ENCODE results near the gene CBFA2T3. TPM values are rescaled to one million over a fixed set of nuclear protein-coding genes. Genes with fewer than 3 reads are reported as not detected.

The CBFA2T3 gene
- total RNA-seq, 6 experiments from 2014 or later = not detected

DNA sequence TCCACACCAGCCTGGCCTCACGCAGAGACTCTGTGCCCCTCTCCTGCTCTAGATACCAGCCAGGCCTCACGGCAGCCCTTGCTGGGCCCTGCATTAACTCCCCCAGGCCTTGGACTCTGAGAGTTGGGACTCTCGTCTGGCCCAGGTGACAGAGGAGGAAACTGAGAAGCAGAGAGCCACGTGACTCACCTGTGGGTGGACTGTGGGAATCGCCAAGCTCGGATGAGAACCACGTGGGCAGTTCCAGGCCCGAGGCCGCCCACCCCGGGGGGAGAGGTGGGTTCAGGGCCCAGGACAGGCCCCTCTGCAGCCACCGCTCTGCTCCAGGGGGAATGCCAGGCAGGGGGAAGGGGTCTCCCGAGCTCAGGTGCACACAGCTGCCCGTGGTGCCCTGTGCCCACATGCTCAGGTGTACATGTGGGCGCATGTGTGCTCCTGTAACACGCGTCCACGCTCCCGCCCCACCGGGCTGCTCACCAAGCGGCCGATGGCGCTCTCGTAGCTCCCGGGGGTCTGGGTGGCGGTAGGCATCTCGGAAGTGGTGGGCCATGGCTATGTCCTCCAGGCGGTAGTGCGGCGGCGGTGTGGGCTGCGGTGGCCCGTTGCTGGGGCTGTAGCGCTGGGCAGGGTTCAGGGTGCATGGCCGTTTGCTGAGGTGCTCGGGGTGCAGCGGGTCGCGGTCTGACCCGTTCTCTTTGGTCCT is 92.3 kb downstream of the CBFA2T3 start:
- Mint-ChIP-seq H3K9me3 (peaks cover 3% of the 10 kb centered on the region; the same call in 1 of the 2 replicates), H3K4me1 (ENCODE audit: low read depth) (no peaks in the 10 kb centered on the region), H3K4me3 (no peak overlapping the region), H3K36me3 (ENCODE audit: low read depth) (no peaks in the 10 kb centered on the region), H3K27me3 (ENCODE audit: insufficient read depth) (peaks cover 10% of the 10 kb centered on the region), H3K27ac (no peak overlapping the region)
- TF ChIP-seq, protein P1, sequence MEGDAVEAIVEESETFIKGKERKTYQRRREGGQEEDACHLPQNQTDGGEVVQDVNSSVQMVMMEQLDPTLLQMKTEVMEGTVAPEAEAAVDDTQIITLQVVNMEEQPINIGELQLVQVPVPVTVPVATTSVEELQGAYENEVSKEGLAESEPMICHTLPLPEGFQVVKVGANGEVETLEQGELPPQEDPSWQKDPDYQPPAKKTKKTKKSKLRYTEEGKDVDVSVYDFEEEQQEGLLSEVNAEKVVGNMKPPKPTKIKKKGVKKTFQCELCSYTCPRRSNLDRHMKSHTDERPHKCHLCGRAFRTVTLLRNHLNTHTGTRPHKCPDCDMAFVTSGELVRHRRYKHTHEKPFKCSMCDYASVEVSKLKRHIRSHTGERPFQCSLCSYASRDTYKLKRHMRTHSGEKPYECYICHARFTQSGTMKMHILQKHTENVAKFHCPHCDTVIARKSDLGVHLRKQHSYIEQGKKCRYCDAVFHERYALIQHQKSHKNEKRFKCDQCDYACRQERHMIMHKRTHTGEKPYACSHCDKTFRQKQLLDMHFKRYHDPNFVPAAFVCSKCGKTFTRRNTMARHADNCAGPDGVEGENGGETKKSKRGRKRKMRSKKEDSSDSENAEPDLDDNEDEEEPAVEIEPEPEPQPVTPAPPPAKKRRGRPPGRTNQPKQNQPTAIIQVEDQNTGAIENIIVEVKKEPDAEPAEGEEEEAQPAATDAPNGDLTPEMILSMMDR (IDR thresholded peaks at IDR 0.05) = no peak
- DNase-seq = no peak

DNA sequence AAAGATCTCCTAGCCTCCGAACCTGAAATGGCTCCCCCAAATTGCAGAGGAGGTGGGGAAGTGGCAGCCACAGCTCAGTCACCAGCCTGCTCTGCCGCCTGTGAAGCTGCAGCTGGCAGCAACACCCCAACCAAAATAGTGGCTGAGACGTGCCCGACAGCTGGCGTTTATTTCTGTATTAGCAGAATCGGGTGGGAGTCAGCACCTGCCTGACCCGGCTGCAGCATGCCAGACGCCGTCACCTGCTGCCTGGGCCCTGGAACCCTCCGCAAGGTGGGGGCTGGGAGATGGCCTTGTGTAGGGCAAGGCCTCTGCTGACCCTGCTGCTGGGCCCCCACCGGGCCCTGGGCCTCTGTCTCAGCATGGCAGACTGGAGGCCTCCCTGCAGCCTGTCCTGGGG is 93.1 kb downstream of the CBFA2T3 start:
- no peak for DNase-seq
- H3K27ac Mint-ChIP-seq = no peak overlapping the region

DNA sequence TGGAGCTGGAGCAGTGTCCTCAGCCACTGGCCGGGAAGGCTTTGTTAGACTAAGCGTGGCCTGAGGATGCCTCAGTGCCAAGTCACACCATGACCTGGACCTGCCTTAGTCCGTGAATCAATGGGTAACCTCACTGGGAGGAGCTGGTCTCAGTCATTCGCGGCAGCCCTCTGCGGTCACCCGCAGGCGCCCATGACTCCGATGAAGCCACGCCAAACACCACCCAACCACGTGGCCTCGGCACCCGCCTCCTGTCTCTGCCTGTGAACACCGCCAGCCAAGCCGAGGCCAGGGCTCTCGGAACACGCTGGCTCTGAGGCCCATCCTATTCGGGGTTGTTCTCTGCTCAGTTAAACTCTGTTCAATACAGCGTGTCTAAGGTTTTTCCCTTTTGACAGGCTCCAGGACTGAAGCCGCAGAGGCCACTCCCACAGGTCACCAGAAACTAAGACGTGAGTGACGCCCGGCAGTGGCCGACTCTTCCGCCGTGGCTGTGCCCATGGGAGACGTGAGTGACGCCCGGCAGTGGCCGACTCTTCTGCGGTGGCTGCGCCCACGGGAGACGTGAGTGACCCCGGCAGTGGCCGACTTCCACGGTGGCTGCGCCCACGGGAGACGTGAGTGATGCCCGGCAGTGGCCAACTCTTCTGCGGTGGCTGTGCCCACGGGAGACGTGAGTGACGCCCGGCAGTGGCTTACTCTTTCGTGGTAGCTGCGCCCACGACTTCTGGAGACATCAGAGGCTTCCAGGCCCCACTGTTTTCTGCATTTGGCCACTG is 93.7 kb downstream of the CBFA2T3 start:
- no peak overlapping the region for H3K27ac Mint-ChIP-seq
- TF ChIP-seq, protein P1 (IDR thresholded peaks at IDR 0.05) = no peak
- H3K4me1 Mint-ChIP-seq (ENCODE audit: low read depth) = no peaks in the 10 kb centered on the region
- peaks cover 15% of the 10 kb centered on the region for H3K27me3 Mint-ChIP-seq (ENCODE audit: insufficient read depth)
- DNase-seq = no peak
- H3K36me3 Mint-ChIP-seq (ENCODE audit: low read depth) = no peaks in the 10 kb centered on the region
- H3K9me3 Mint-ChIP-seq = no peaks in the 10 kb centered on the region
- H3K4me3 Mint-ChIP-seq = no peak overlapping the region

More for the DNA sequence above, 93.1 kb downstream of the CBFA2T3 start:
- Mint-ChIP-seq H3K36me3 (ENCODE audit: low read depth) (no peaks in the 10 kb centered on the region), H3K4me1 (ENCODE audit: low read depth) (no peaks in the 10 kb centered on the region), H3K27me3 (ENCODE audit: insufficient read depth) (peaks cover 15% of the 10 kb centered on the region), H3K4me3 (no peak overlapping the region), H3K9me3 (no peaks in the 10 kb centered on the region)
- TF ChIP-seq, protein P1 (IDR thresholded peaks at IDR 0.05) = no peak

DNA sequence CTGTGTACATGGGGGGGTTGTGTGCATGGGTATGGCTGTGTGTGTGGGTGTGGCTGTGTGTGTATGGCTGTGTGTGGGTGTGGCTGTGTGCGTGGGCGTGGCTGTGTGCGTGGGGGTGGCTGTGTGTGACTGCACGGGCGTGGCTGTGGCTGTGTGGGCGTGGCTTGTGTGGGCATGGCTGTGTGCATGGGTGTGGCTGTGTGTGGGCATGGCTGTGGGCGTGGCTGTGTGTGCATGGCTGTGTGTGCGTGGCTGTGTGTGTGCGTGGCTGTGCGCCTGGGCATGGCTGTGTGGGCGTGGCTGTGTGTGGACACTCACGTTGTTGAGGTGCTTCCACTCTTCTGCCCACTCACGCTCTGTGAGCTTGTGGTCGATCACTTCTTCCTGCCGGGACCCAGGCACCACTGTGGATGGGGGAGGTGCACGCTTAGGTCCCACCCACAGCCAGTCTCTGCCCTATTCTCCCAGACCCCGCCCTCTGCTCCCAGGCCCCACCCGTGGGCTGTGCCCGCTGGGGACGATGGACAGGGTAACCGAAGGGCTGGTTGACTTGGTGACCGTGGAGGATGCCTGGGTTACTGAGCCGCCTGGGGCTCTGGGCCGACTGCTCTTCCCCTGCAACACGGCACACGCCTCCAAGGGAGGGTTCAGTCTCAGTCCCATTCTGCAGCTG is 94.5 kb downstream of the CBFA2T3 start:
- Mint-ChIP-seq H3K27ac (no peak overlapping the region), H3K9me3 (no peaks in the 10 kb centered on the region), H3K36me3 (ENCODE audit: low read depth) (no peaks in the 10 kb centered on the region), H3K27me3 (ENCODE audit: insufficient read depth) (peaks cover 17% of the 10 kb centered on the region), H3K4me1 (ENCODE audit: low read depth) (no peaks in the 10 kb centered on the region), H3K4me3 (no peak overlapping the region)
- TF ChIP-seq, protein P1 (IDR thresholded peaks at IDR 0.05) = no peak
- no peak for DNase-seq

DNA sequence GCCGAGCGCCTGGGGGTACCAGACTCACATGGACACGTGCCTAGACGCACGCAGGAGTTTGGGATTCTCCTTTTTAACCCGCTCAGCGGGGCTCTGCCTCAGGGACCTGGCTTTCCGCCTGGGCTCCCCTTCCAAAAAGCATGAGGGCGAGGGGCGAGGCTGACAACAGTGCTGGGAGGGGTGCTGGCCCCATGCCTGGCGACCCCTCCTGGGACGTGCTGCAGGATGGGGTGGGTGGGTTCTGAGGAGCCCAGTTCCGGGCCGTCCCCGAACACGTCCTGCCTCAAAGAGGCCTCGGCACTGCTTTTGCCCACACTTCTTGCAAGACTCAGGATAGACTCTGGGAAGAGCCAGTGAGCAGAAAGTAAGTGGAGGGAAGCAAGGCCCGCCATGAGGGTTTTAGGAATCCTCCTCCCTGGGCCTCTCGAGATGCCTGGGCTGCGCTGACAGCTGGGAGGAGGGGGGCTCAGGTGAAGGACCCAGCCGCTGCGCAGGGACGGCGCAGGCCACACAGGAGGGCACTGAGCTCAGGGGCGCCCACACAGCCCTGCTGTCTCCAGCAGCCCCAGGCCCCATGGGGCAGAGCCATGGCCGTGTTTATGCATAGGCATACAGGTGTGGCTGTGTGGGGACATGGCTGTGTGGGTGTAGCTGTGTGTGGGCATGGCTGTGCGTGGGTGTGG is 95.2 kb downstream of the CBFA2T3 start:
- no peaks in the 10 kb centered on the region for H3K4me1 Mint-ChIP-seq (ENCODE audit: low read depth)
- H3K27me3 Mint-ChIP-seq (ENCODE audit: insufficient read depth) = peaks cover 17% of the 10 kb centered on the region
- no peak for DNase-seq
- no peak overlapping the region for H3K4me3 Mint-ChIP-seq
- TF ChIP-seq, protein P1 (IDR thresholded peaks at IDR 0.05) = no peak
- H3K27ac Mint-ChIP-seq = no peak overlapping the region
- no peaks in the 10 kb centered on the region for H3K9me3 Mint-ChIP-seq
- no peaks in the 10 kb centered on the region for H3K36me3 Mint-ChIP-seq (ENCODE audit: low read depth)
